ENCODE measurements around the gene CEP76.

The CEP76 gene

GRCh38 chr18:12703664-12704063 lies 1.1 kb upstream of the CEP76 start:
- DNase-seq = peak in 3 of 51 donors; percentile 3

- peak in 1 of 51 donors; percentile 34 for DNase-seq
Measured at GRCh38 chr18:12703096-12703567, 609 bp upstream of the CEP76 start.

DNA sequence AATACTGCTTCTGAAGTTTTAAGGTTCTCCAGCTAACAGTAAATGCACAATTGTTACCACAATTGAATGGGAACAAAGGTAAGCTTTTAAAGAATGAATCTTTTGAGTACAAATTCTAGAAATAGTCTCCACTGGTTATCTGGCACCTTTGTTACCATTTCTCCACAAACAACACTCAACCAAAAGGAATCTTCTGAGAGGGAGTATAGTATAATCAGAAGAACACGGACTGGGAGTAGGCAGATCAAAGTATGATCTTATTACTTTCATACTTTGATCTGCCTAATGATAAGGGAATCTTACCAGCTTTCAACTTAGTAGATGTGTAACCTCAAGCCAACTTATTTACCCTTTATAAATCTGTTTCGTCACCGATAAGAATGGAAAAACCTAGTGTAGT lies 1.4 kb downstream of the CEP76 start:
- DNase-seq = no peak

DNA sequence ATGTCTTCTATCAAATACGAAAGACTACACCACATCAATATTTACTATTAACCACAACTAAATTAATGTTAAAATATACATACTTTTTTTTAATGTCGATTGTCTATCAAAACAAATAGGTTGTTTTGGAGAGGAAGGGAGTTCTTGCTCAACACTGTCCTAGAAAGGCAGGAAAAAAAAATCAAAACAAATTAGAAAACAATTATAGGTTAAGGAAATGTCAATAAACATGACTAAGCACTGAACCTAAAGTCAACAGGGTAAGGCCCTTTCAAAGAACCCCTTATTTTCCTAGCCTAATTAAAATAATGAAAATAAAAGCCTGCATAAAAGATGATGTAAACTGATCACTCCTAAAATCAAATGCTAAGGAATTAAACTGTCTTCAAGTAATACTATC lies 2.8 kb downstream of the CEP76 start:
- DNase-seq = no peak

DNA sequence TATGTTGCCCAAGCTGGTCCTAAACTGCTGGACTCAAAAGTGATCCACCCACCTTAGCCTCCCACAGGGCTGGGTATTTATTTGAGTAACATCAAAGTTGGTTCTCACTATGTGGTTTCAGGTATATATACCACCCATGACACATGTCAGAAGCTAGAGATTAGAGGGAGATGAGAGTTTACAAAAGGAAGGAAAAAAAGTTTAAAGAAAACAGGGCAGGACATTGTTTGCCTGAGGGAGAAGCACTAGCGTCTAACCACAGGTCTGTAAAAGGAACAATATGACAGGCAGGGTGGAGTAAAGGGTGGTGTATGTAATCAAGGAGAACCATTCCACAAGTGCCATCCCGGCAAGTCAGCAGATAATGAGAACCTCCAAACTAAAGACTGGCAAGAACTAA lies 8.5 kb downstream of the CEP76 start:
- DNase-seq = no peak

GRCh38 chr18:12692206-12692605 lies 10.3 kb downstream of the CEP76 start:
- DNase-seq = no peak

DNA sequence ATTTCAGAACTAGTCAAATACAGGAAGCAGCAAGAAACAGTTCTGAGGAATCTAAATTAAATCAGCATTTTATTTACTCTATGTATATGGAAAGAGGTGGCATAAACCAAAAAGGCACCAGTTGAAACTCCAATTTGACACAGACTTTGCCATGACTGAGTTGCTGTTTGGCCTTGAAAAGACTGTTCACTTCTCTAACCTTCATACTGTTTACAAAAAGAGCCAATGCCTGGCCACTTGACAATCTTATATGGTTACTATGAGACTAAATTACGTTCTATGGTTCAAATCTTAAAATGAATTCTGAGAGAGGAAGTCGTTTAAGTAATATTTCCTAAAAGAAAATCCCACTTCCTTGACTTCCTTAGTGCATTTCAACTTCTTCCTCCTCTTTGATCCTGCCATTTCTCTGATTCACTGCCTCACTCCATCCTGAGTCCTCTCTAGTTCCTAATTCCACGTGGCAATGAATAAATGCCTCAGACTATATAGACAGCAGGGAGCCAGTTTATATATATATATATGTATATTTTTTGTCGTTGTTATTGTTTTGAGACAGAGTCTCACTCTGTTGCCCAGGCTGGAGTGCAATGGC lies 13.2 kb downstream of the CEP76 start:
- no peak for DNase-seq

GRCh38 chr18:12686100-12686499 lies 16.4 kb downstream of the CEP76 start:
- peak in 1 of 51 donors; percentile 29 for DNase-seq

- DNase-seq = peak in 14 of 51 donors; percentile 1 to 22 (median 9)
Measured at GRCh38 chr18:12679183-12679786, 23.2 kb downstream of the CEP76 start.

DNA sequence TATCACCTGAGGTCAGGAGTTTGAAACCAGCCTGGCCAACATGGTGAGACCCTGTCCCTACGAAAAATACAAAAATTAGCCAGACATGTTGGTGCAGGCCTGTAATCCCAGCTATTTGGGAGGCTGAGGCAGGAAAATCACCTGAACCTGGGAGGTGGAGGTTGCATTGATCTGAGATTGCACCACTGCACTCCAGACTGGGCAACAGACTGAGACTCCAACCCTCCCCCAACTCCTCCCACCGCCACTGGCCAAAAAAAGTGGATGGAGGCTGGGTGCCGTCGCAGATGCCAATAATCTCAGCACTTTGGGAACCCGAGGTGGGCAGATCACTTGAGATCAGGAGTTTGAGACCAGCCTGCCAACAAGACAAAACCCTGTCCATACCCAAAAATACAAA lies 34.5 kb downstream of the CEP76 start:
- DNase-seq = no peak

- DNase-seq = peak in 11 of 51 donors; percentile 3 to 60 (median 22)
Measured at GRCh38 chr18:12659904-12660605, 42.5 kb downstream of the CEP76 start.

GRCh38 chr18:12658426-12659138 lies 43.9 kb downstream of the CEP76 start:
- peak in 30 of 51 donors; percentile 19 to 71 (median 53) for DNase-seq

- peak in 45 of 51 donors; percentile 32 to 82 (median 65) for DNase-seq
Measured at GRCh38 chr18:12657684-12658425, 44.7 kb downstream of the CEP76 start, which contains the start of gene SPIRE1. Gene SPIRE1 (minus strand): TSS chr18:12658107. CDS start chr18:12657866, 241 bp downstream.

GRCh38 chr18:12656938-12657683 lies 45.4 kb downstream of the CEP76 start:
- DNase-seq = peak in 26 of 51 donors; percentile 10 to 66 (median 31)

GRCh38 chr18:12656605-12656937 lies 46.0 kb downstream of the CEP76 start:
- DNase-seq = no peak

- DNase-seq = no peak
Measured at GRCh38 chr18:12654971-12655370, 47.6 kb downstream of the CEP76 start.

DNA sequence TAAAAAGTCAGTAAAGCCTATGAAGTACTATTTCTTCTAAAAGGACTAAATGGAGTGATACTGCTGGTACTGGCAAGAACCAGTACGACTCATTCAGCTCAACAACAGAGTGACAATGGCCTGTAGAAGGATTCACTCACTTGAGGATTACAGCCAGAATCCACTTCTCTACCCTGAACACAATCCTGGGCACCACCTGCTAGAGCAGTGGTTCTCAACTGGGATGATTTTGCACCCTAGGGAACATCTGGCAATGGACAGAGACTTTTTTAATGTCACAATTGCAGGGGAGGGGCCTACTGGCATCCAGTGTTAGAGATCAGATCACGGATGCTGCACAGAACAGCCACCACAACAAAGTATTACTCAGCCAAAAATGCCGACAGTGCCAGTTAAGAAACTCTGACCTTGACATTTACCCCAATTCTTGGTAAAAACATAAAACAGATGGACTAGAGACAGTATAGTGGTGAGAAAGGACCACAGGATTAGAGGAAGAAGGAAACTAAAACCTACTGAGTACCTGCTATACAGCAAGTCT lies 49.6 kb downstream of the CEP76 start:
- DNase-seq = peak in 4 of 51 donors; percentile 5 to 51 (median 16)

DNA sequence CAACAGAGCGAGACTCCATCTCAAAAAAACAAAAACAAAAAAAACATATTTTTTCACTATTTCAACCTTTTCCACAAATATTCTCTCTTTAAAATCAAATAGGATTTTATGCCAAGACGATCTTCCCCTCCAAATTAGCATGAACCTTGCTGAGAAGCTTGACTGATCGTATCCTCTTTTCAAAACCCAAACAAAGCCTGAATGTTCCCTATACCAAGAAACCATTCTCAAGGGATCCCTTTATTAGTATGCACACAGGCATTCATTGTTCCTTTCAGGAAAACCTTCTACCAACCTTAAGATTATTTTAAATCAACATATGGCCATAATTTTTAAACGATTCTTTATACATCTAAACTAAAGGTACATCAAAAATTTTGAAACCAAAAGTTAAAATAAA lies 50.9 kb downstream of the CEP76 start:
- no peak for DNase-seq

DNA sequence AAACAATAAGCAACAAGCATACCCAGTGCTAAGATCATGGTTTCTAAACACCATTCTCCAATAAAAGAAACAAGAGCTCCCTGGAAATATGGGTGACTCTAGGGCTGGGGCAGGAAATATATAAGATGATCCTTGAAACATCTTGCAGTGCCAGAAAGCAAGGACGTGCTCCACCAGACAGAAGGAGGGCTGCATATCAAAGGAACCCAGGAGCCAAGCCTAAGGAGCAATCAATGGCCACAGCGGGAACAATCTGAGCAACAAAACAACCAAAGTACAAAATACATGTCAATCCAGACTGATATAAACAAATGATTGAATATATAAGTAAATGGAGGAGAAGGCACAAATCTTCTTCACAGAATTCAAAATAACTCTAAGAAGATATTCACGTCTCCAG lies 54.8 kb downstream of the CEP76 start:
- DNase-seq = no peak

GRCh38 chr18:12645751-12646203 lies 56.7 kb downstream of the CEP76 start:
- DNase-seq = peak in 14 of 51 donors; percentile 4 to 64 (median 20)
